GM21381 (cell line): ENCODE measurements around the gene HOXD3.

Source experiments
- ATAC-seq: cut with Tn5 transposase; IDR thresholded peaks from one replicate; pipeline ENCODE4 v1.9.1; 2021; ENCODE audit warnings: mild to moderate bottlenecking, moderate library complexity; ENCODE audit not compliant: unreplicated experiment

HOXD3 gene

GRCh38 chr2:176132205-176133171, 24.6 kb upstream of the HOXD3 start:
- no peak for ATAC-seq

DNA sequence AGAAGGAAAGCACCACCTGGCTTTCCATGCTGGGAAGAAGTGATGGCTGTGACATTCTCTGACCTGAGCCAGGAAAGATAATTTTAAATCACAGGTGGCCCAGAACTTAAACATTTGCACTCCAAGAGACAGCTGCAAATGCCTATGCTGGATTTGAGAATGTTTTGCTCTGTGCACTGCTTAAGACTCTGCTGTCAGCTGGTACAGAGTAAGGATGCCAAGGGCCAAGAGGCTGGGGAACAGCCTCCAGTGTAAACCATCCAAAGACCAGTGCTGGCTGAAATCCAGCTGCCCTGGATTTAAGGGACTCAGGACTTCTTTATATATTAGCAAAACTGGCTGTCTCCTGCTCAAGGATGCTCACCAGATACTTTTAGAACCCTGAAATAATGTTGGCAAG, 23.7 kb upstream of the HOXD3 start:
- ATAC-seq, result no peak

GRCh38 chr2:176134035-176134434, 23.1 kb upstream of the HOXD3 start:
- no peak for ATAC-seq

DNA sequence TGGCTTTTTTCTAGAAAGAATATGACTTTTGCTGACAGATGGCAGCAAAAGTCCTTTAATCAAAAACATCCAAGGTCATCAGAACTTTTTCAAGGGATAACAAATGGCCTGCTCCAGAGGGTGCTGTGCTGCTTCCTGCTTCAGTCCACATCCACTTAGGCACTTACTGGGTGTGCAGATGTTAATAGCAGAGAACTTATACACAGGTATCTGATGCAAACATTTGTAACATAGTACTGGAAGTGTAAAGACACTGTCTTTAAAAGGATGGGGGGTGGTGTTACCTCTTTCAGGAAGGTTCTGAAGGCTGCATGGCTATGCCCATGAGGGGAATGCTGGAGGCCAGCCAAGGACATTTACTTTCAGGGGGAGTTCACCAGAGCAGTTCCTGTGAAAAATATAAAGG, 22.1 kb upstream of the HOXD3 start:
- ATAC-seq, result no peak

DNA sequence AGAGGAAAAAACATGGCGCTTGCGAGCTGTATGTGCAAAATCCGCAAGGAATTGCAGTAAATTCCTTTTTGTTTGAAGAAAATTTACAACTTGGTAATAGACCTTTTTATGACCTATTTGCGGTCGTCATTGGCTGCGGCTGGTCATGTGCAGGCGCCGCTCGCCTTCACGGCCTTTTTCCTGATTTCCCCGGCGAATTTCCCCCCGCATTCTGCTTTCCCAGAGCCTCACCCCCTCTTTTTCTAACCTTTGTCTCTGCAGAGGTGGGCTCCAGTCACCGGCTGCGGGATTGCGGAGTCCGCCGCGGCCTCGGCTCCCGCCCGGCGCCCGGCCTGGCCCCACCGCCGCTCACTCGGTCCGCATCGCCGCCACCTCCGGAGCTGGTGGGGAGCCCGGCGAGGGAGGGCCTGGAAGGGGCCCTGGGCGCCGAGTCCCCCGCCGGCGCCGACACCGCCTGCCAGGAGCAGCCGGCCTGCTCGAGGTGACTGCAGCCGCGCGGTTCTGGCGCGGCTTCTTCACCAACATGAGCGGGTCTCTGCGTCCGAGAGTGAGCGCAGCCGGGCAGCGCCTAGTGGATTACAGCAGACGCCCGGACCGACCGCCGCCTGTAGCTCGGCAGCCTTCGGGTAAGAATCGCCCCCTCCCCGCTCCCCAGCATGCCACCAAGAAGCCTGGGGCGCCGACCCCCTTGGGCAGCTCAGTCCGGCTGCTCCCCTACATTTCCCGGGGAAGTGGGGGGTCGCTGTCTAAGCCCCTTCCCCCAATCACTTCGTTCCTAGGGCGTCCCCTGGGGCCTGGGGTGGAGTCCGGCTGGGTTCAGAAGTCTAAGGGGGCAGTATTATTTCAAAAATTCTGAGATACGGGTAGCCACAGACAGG, 20.5 kb upstream of the HOXD3 start:
- no peak for ATAC-seq

DNA sequence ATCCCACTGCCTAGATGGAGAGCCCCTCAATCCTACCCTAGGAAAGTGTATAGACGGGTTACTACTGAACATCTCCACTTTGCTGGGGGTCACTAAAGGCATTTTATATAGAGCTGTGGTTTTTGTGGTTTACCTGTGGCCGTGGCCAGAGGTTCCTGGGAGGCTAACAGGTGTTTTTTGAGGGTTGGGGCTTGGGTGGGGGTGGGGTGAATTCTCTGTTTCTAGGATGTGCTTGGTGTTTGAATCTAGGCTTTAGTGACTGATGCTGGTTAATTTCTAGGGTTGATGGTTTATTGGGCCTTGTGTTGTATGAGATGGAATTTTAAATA, 19.9 kb upstream of the HOXD3 start:
- no peak for ATAC-seq

DNA sequence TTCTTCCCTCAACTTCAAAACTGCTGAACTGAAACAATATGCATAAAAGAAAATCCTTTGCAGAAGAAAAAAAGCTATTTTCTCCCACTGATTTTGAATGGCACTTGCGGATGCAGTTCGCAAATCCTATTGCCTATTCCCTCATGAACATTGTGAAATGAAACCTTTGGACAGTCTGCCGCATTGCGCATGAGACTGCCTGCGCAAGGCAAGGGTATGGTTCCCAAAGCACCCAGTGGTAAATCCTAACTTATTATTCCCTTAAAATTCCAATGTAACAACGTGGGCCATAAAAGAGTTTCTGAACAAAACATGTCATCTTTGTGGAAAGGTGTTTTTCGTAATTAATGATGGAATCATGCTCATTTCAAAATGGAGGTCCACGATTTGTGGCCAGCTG, 19.2 kb upstream of the HOXD3 start:
- ATAC-seq, result no peak

GRCh38 chr2:176138526-176138922, 18.6 kb upstream of the HOXD3 start:
- ATAC-seq, result no peak

DNA sequence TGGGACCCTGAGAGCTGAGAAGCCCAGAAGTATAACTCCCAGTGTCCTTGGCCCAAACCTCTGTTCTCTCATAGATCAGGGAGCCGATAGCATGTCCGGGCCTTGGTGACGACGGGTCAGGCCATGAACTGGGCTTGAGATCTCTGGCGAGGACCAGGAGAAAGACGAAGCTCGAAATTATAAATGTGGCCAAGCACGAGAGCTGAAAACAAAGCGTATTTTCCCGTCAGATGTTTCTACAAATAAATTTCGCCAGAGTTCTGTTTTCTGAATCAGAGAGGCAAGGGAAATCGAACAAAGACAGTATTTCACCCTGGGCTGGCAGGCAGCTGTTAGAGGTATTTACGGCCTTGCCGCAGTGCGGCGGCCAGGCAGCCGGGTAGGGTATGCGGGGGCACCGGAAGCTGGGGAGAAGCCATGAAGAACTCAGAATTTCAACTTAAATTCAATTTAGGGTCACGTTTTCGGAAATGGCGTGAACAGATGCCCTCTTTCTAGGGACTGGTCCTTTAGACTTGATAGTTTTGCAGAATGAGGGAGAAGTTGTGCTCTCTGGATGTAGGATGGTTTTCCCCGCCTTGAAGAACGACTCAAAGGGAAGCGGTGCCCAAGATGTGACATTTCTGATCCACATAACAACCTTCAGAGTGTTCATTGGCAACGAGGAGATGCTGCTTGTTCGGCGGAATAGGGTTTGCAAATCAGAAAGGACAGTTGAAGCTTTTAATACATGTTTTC, 18.0 kb upstream of the HOXD3 start:
- ATAC-seq, result no peak

DNA sequence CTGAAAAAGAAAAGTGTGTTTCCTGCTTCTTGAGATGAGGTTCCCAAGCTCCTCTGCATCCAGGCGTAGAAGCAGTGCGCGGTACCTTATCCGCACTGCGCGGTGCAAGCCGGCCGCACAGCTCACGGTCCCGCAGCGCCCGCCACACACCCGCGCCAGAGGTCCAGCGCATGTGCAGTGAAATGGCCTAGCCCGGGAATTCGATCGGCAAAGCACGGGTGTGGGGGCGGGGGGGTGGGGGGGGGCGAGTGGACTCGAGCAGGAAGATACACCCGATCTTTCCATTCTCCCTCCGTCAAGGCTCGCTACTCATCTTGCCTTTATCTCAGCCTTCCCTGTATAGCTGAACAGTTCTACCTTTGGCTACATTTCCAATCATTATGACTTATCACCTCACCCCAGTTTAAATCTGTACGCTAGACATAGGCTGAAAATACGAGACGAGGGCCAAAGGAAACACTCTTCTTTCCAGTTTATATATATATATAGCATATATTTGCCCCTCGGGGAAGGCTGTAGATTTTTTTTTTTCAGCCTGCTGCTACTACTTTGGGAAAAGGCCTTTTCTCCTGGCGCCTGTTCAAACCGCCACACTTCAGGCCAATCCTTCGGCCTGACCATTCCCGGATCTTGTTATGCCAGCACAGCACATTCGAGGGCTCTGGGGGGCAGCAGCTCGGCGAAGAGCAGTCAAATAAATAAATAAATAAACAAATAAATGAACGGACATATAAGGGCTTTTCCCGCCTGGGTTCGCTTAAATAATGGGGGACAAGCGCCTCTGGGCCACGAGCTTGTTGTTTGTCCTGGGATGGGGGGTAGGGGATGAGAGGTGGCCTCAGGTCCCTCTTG, 17.2 kb upstream of the HOXD3 start:
- no peak for ATAC-seq

DNA sequence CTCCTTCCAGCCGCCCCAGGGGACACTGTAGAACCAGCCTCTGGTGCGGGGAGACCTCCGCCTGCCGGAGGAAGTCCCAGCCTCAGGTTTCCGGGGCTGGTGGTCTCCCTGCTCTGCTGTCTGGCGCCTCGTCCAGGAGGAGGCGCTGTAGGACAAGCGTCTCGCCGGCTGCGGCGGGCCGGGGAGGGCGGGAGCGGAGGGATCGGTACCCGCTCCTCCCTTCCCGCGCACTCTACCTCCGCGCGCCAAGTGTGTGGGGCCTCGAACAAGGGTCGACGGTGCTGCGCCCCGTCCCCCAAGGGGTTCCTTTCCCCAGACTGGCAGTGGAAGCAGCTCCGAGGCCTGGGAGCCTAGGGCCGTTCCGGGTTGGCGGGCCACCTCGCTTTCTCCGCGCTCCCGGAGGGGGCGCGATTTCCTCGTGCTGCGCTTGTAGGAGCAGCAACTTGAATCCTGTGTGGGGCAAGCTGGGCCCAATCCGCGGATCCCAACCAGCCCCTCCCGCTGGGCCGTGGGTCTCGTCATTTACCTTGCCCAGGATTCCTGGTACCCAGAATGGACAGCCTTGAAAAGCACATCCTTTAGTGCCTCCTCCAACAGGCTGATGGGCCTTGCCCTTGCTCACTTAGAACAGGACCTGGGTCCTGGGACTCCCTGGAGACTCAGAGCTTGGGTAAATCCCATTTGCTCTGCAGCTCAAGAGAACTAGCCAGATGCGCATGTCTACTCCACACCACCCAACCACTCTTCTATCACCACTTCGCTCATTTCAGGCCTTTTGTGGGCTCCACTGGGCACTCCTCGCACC, 16.4 kb upstream of the HOXD3 start:
- peak; percentile 91 for ATAC-seq

GRCh38 chr2:176142281-176142680, 14.8 kb upstream of the HOXD3 start:
- no peak for ATAC-seq

GRCh38 chr2:176145085-176145969, 11.8 kb upstream of the HOXD3 start:
- ATAC-seq, result no peak

DNA sequence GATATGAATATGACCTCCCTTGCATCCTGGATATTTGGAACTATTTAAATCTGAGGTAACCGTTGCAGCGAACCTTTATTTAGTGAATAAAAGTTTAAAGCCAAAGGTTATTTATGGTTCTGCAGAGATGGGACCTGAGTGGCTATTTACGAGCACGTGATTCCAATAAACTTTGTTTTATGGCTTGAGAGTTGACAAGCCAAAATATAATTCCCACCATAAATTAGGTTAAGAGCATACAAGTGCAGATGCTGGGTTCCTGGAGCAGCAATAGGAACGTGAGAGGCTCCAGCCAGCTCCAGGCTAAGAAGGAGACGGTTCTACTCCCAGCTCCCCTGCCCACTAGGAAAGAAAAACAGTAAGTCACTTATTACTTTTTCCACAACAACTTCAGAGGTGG, 11.0 kb upstream of the HOXD3 start:
- ATAC-seq, result no peak

GRCh38 chr2:176146645-176147044, 10.5 kb upstream of the HOXD3 start:
- ATAC-seq, result no peak

DNA sequence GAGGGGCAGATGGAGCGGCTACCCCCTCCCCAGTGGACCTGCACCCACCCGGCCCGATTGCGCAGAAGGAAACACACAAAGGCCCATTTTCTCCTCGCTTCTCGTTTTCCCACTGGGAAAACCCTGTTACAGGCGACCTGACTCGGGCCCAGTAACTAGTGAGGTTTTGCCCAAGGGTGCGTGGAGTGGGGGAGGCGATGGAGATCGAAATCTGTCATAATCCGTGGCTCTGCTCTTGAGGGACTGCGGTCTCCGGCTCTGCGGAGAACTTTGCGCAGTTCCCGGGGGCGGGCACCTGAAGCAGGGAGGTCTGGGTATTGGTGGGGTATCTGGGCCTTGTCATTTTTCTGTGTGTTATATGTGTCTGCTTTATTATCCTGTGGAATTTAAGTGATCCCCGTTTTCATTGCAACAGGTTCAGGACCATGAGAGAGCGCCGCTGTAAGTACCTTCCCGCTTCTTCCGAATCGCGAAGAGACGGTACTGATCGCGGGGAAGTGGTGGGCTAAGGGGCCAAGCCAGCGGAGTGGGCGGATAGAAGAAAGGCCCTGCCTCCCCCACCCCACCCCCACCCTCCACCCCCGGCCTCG, 9.8 kb upstream of the HOXD3 start:
- no peak for ATAC-seq

DNA sequence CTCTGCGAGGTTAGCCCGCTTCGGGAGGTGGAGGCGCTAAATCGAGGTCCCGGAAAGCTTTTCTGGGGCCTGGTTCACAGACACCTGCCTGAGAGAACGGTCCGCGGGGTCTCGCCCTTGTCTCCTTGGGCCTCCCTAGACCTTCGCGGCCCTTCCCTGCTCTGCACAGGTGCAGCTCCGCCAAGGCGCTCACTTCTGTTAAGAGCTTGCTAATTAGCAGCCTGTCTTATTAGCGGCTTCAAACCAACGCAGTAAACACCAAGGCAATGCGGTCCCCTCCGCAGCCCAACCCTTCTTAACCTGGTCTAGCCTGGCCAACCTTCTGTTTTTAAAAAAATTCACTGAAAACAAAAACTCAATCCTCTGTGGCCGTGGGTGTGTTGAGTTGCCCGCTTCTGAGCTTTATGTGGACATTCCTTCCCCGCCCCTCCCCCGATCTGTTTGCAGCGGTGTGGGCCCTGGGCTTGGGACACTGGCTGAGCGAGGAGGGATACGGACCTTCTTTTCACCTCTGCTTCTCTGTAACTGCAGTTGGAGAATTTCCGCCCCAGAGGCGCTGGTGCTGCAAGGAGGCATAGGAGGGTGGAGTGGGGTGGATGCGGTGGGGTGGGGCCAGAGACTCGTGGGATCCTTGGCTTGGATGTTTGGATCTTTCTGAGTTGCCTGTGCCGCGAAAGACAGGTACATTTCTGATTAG, 9.2 kb upstream of the HOXD3 start:
- no peak for ATAC-seq
